CD14-positive monocyte (primary cell): ENCODE measurements around the gene GGA3. TPM values are rescaled to one million over a fixed set of nuclear protein-coding genes. Genes with fewer than 3 reads are reported as not detected.
A peak's percentile ranks its signal among the peaks of the same experiment; 100 is the strongest.

Source experiments
- DNase-seq, 3 donors: peaks; one replicate each; pipeline ENCODE4 v3.0.0-alpha.2; 2011 to 2022
- H2AFZ ChIP-seq: 2 replicates; pipeline ENCODE4 v1.6.0; 2012; ENCODE audit warnings: mild to moderate bottlenecking, low read depth, low read length, inconsistent platforms; ENCODE audit not compliant: insufficient read depth, poor library complexity, severe bottlenecking
- H3K27ac ChIP-seq, 2 donors: 1 replicate in 1 of 2; 2 replicates in 1 of 2; pipeline ENCODE4 v1.5.1; 2012 to 2013; ENCODE audit warnings: low read length in 2 of 2, control low read depth in 1 of 2, inconsistent platforms in 1 of 2, low read depth in 1 of 2, mild to moderate bottlenecking in 1 of 2
- H3K27me3 ChIP-seq, 2 donors: one replicate each; pipeline versions ENCODE4 v1.6.0 to v1.6.1; 2011 to 2013; ENCODE audit warnings: low read length in 2 of 2; ENCODE audit not compliant: control insufficient read depth in 2 of 2, insufficient read depth in 2 of 2
- H3K36me3 ChIP-seq, 2 donors: replicated peaks in 1 of 2; 1 replicate in 1 of 2; 2 replicates in 1 of 2; pipeline versions ENCODE4 v1.5.1 to v1.6.1; 2012 to 2013; ENCODE audit warnings: low read length in 2 of 2, control low read depth in 1 of 2, inconsistent platforms in 1 of 2, mild to moderate bottlenecking in 1 of 2; ENCODE audit not compliant: insufficient read depth in 2 of 2, control insufficient read depth in 1 of 2
- H3K4me1 ChIP-seq, 2 donors: 1 replicate in 1 of 2; 2 replicates in 1 of 2; pipeline versions ENCODE4 v1.5.1 to v1.6.1; 2012 to 2013; ENCODE audit warnings: low read length in 2 of 2, control low read depth in 1 of 2, inconsistent platforms in 1 of 2, mild to moderate bottlenecking in 1 of 2, moderate library complexity in 1 of 2; ENCODE audit not compliant: insufficient read depth in 2 of 2, control insufficient read depth in 1 of 2
- H3K4me2 ChIP-seq: replicated peaks from 2 replicates; pipeline ENCODE3; 2012; ENCODE audit warnings: low read length, moderate library complexity, mild to moderate bottlenecking; ENCODE audit not compliant: poor library complexity, severe bottlenecking; ENCODE audit errors: extremely low read depth
- H3K4me3 ChIP-seq, 3 experiments: fragments of 200-600 bp in 1 of 3; sonication (generic) in 1 of 3; replicated peaks in 1 of 3; 1 replicate in 2 of 3; 2 replicates in 1 of 3; pipeline ENCODE4 v1.5.1; 2011 to 2013; ENCODE audit warnings: low read length in 3 of 3, mild to moderate bottlenecking in 3 of 3, control low read depth in 2 of 3, low read depth in 2 of 3, inconsistent platforms in 1 of 3, moderate library complexity in 1 of 3
- H3K79me2 ChIP-seq: 2 replicates; pipeline ENCODE4 v1.6.0; 2012; ENCODE audit warnings: mild to moderate bottlenecking, control low read depth, inconsistent platforms, low read length, moderate library complexity; ENCODE audit not compliant: insufficient read depth
- H3K9ac ChIP-seq: 2 replicates; pipeline ENCODE4 v1.6.0; 2017; ENCODE audit warnings: low read length, mild to moderate bottlenecking; ENCODE audit not compliant: insufficient read depth, poor library complexity, severe bottlenecking
- H3K9me3 ChIP-seq, 2 donors: replicated peaks in 1 of 2; 1 replicate in 1 of 2; 2 replicates in 1 of 2; pipeline versions ENCODE4 v1.5.1 to v1.6.1; 2012 to 2013; ENCODE audit warnings: low read length in 2 of 2, control low read depth in 1 of 2; ENCODE audit not compliant: control insufficient read depth in 1 of 2, insufficient read depth in 1 of 2
- H4K20me1 ChIP-seq: 2 replicates; pipeline ENCODE4 v1.6.0; 2012; ENCODE audit warnings: mild to moderate bottlenecking, low read length, control low read depth, moderate library complexity; ENCODE audit not compliant: insufficient read depth
- H3K27ac Mint-ChIP-seq, 7 donors: one replicate each; pipeline ENCODE4 v1.8.0; 2020; ENCODE audit warnings: mild to moderate bottlenecking in 7 of 7, mixed read lengths in 7 of 7, moderate library complexity in 6 of 7, inconsistent platforms in 2 of 7
- H3K27me3 Mint-ChIP-seq, 3 donors: one replicate each; pipeline ENCODE4 v1.8.0; 2021 to 2022; ENCODE audit warnings: low read depth in 3 of 3, mild to moderate bottlenecking in 3 of 3, mixed read lengths in 3 of 3, moderate library complexity in 3 of 3, inconsistent platforms in 1 of 3
- H3K36me3 Mint-ChIP-seq, 2 donors: one replicate each; pipeline ENCODE4 v1.8.0; 2020; ENCODE audit warnings: mixed read lengths in 2 of 2, inconsistent platforms in 1 of 2, mild to moderate bottlenecking in 1 of 2
- H3K4me1 Mint-ChIP-seq: one replicate; pipeline ENCODE4 v1.8.0; 2020; ENCODE audit warnings: mild to moderate bottlenecking, mixed read lengths
- H3K4me3 Mint-ChIP-seq, 2 donors: one replicate each; pipeline ENCODE4 v1.8.0; 2020; ENCODE audit warnings: mild to moderate bottlenecking in 2 of 2, mixed read lengths in 2 of 2, moderate library complexity in 1 of 2
- H3K9me3 Mint-ChIP-seq, 7 donors: one replicate each; pipeline ENCODE4 v1.8.0; 2020 to 2022; ENCODE audit warnings: mixed read lengths in 7 of 7, mild to moderate bottlenecking in 6 of 7, moderate library complexity in 6 of 7, inconsistent platforms in 2 of 7
- WGBS: methylation state at CpG from one replicate; pipeline ENCODE4 v1.1.5; 2013; ENCODE audit warnings: missing lambda C conversion rate; ENCODE audit not compliant: insufficient coverage; 5-methylcytosine and 5-hydroxymethylcytosine counted together
- intact Hi-C, 2 donors: fragments of 100-400 bp; cut with micrococcal nuclease; formaldehyde crosslinking; loops; one replicate each; pipeline versions ENCODE4 v1.15.0 to v1.15.1; 2023
- polyA plus RNA-seq, 3 donors: library from polyadenylated mRNA; depleted of rRNA in 1 of 3; unstranded in 2 of 3; stranded (reverse) in 1 of 3; fragments of 300-500 nt in 2 of 3; fragments of >200 nt in 1 of 3; fragmentation: Illumina TruSeq in 2 of 3; gene quantifications; 1 replicate in 2 of 3; 2 replicates in 1 of 3; pipeline ENCODE4 v1.2.3, GENCODE V29; 2012 to 2021
- TF ChIP-seq, protein P1 (sequence below): fragments of 200-600 bp; IDR thresholded peaks from one replicate; pipeline ENCODE4 v1.8.0; 2022; ENCODE audit warnings: antibody characterized with exemption, mild to moderate bottlenecking

Gene GGA3
- polyA plus RNA-seq, 3 donors = 4.3 to 162 (median 15.7) TPM

GRCh38 chr17:75231071-75231470 lies 30.3 kb downstream of the GGA3 start:
- peaks cover 53 to 76% of the 10 kb centered on the region in 2 donors for H3K36me3 Mint-ChIP-seq
- intact Hi-C loops = no loop called here
- peaks cover 5% of the 10 kb centered on the region for H4K20me1 ChIP-seq

DNA sequence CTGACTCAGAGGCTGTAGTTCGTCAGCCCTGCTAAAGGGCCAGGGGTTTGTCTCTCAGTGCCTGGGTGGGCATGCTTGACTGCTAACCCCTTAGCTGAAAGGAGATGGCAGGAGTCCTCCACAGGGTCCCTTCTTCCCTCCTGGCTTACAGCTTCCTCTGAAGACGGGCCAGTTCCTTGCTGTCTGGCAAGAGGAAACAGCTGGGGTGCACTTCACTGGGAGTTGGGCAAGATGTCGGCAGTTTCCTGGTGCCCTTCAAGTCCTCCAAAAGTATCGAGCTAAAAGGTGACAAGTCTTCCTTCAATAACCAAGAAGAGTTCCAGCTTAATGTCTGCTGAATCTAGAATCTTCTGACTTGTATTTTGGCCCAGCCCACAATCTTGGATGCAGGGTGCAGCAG lies 32.6 kb downstream of the GGA3 start:
- WGBS = 8% methylated on average over 3 of the region's 4 CpGs
- H3K36me3 Mint-ChIP-seq = peaks cover 56 to 78% of the 10 kb centered on the region in 2 donors
- peaks cover 0 to 4% (median 1%) of the 10 kb centered on the region in 3 donors for H3K27me3 Mint-ChIP-seq
- H3K27ac Mint-ChIP-seq = peak overlapping the region; percentile 85 to 94 (median 91)
- peaks cover 38% of the 10 kb centered on the region for H3K4me1 Mint-ChIP-seq
- Histone ChIP-seq H3K79me2 (peaks cover 21% of the 10 kb centered on the region), H3K9me3 (no peaks in the 10 kb centered on the region), H3K9ac (peak overlapping the region; percentile 50), H3K36me3 (peaks cover 52 to 59% of the 10 kb centered on the region in 2 donors), H2AFZ (no peak overlapping the region), H3K4me1 (peaks cover 35 to 37% of the 10 kb centered on the region in 2 donors), H3K4me3 (peak overlapping the region in 2 of 3 experiments; percentile 20 to 72), H3K4me2 (peak overlapping the region; percentile 80), H3K27me3 (no peaks in the 10 kb centered on the region), H3K27ac (peak overlapping the region; percentile 87 to 92), H4K20me1 (no peaks in the 10 kb centered on the region)
- intact Hi-C loops = no loop called here
- TF ChIP-seq, protein P1, sequence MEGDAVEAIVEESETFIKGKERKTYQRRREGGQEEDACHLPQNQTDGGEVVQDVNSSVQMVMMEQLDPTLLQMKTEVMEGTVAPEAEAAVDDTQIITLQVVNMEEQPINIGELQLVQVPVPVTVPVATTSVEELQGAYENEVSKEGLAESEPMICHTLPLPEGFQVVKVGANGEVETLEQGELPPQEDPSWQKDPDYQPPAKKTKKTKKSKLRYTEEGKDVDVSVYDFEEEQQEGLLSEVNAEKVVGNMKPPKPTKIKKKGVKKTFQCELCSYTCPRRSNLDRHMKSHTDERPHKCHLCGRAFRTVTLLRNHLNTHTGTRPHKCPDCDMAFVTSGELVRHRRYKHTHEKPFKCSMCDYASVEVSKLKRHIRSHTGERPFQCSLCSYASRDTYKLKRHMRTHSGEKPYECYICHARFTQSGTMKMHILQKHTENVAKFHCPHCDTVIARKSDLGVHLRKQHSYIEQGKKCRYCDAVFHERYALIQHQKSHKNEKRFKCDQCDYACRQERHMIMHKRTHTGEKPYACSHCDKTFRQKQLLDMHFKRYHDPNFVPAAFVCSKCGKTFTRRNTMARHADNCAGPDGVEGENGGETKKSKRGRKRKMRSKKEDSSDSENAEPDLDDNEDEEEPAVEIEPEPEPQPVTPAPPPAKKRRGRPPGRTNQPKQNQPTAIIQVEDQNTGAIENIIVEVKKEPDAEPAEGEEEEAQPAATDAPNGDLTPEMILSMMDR = no peak
- DNase-seq = peak; percentile 36 to 67 (median 64)
- H3K9me3 Mint-ChIP-seq = no peaks in the 10 kb centered on the region
- H3K4me3 Mint-ChIP-seq = peak overlapping the region; percentile 67 to 85

More at GRCh38 chr17:75231071-75231470, 30.3 kb downstream of the GGA3 start:
- peak overlapping the region in 2 of 7 donors; percentile 36 to 65 for H3K27ac Mint-ChIP-seq
- peaks cover 48 to 59% of the 10 kb centered on the region in 2 donors for H3K36me3 ChIP-seq
- no peak for DNase-seq
- H3K27me3 Mint-ChIP-seq = peaks cover 0 to 4% (median 1%) of the 10 kb centered on the region in 3 donors
- no peak overlapping the region for H3K4me3 ChIP-seq
- H3K4me3 Mint-ChIP-seq = no peak overlapping the region
- TF ChIP-seq, protein P1 = no peak
- H3K9ac ChIP-seq = no peak overlapping the region
- H2AFZ ChIP-seq = no peak overlapping the region
- H3K4me2 ChIP-seq = no peak overlapping the region
- H3K4me1 ChIP-seq = peaks cover 35 to 37% of the 10 kb centered on the region in 2 donors
- H3K79me2 ChIP-seq = peaks cover 25% of the 10 kb centered on the region
- H3K9me3 Mint-ChIP-seq = no peaks in the 10 kb centered on the region
- no peaks in the 10 kb centered on the region for H3K27me3 ChIP-seq
- H3K27ac ChIP-seq = peak overlapping the region in 1 of 2 donors; percentile 20
- H3K4me1 Mint-ChIP-seq = peaks cover 38% of the 10 kb centered on the region
- 100% methylated on average over 5 of the region's 8 CpGs for WGBS
- H3K9me3 ChIP-seq = no peaks in the 10 kb centered on the region
